Fibroblast of lung (primary cell): Measurements from ENCODE around the gene CCDC30.

Experiments used
- EZH2 ChIP-seq: IDR thresholded peaks from 2 replicates; pipeline ENCODE4 v1.5.1; 2012; ENCODE audit warnings: low read length, control low read depth, mild to moderate bottlenecking; ENCODE audit errors: missing control alignments
- TF ChIP-seq, protein P1 (sequence below), 2 donors: IDR thresholded peaks in 1 of 2; conservative IDR thresholded peaks in 1 of 2; 1 replicate in 1 of 2; 2 replicates in 1 of 2; pipeline ENCODE4 v1.5.1; 2011 to 2012; ENCODE audit warnings: low read length in 2 of 2, control low read depth in 1 of 2, inconsistent platforms in 1 of 2, low read depth in 1 of 2, mild to moderate bottlenecking in 1 of 2

DNA sequence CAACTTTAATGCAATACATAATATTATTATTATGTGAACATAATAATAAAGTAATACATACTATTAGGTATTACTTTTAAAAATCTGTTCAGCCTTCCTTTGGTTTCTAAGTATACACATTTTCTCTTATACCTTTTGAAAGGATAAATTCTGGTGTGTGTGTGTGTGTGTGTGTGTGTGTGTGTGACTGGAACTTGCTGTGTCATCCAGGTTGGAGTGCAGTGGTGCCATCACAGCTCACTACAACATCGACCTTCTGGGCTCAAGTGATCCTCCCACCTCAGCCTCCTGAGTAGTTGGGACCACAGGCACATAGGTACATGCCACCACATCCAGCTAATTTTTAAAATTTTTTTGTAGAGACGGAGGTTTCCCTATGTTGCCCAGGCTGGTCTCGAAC, 88.5 kb downstream of the CCDC30 start:
- TF ChIP-seq, protein P1, sequence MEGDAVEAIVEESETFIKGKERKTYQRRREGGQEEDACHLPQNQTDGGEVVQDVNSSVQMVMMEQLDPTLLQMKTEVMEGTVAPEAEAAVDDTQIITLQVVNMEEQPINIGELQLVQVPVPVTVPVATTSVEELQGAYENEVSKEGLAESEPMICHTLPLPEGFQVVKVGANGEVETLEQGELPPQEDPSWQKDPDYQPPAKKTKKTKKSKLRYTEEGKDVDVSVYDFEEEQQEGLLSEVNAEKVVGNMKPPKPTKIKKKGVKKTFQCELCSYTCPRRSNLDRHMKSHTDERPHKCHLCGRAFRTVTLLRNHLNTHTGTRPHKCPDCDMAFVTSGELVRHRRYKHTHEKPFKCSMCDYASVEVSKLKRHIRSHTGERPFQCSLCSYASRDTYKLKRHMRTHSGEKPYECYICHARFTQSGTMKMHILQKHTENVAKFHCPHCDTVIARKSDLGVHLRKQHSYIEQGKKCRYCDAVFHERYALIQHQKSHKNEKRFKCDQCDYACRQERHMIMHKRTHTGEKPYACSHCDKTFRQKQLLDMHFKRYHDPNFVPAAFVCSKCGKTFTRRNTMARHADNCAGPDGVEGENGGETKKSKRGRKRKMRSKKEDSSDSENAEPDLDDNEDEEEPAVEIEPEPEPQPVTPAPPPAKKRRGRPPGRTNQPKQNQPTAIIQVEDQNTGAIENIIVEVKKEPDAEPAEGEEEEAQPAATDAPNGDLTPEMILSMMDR (conservative IDR thresholded peaks at IDR 0.05 in 1 of 2, IDR thresholded peaks at IDR 0.05 in 1 of 2; ENCODE audit: low read depth in 1 of 2, low read length in 2 of 2), result no peak
- no peak for TF ChIP-seq EZH2
